ENCODE data around the gene IPO9. TPM values are rescaled to one million over a fixed set of nuclear protein-coding genes. Genes with fewer than 3 reads are reported as not detected.

IPO9 gene
- total and polyA plus RNA-seq, 2 donors (not counting 1 experiment from before 2014, with no cell fraction given): 13.3 to 56.9 TPM

DNA sequence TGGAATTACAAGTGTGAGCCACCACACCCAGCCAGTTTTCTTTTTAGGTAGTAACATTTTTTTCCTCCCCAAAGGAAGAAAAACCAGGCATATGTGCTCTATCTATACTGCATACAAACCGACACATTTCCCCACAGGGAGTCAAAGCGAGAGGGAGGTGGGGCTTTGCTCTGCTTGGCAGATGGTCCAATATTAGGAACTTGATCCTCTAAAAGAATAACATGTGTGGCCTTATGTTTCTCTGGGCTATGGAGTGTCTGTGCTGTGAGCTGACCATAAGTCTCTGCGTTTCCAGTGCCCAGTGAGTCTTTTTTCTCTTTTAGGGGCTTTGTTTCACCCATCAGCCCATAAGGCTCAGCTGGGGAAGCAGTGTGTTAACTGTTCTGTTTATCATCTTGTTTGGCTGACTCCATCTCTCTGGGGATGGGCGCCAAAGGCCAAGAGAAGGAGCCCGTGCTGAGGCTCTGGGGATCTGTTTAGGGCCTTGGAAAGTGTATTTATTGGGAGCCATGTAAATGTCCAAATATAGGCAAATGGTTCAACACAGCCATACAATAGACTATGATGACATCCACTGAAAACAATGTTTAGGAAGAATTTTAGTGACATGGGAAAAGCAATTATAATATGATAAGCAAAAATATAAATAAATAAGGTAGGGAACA, 97.2 kb downstream of the IPO9 start:
- intact Hi-C loops (cut with micrococcal nuclease): no loop called here
- Histone ChIP-seq H2AFZ (ENCODE audit: insufficient read depth, low read depth, low read length, poor library complexity, severe bottlenecking) (no peak overlapping the region), H3K79me2 (ENCODE audit: control insufficient read depth, insufficient read depth, low read length) (no peaks in the 10 kb centered on the region), H3K4me2 (replicated peaks; ENCODE audit: low read depth, low read length, poor library complexity, severe bottlenecking) (no peak overlapping the region), H3K9ac (ENCODE audit: low read length) (no peak overlapping the region), H3K27me3 (replicated peaks in 1 of 4; ENCODE audit: control extremely low read depth in 1 of 4, control insufficient read depth in 3 of 4, insufficient read depth in 4 of 4, low read length in 3 of 4) (peaks cover 0 to 8% (median 4%) of the 10 kb centered on the region in 4 experiments), H3K9me3 (ENCODE audit: control extremely low read depth in 1 of 3, control insufficient read depth in 2 of 3, insufficient read depth in 1 of 3, low read length in 2 of 3) (no peaks in the 10 kb centered on the region), H3K27ac (ENCODE audit: low read length in 2 of 2) (no peak overlapping the region), H3K4me3 (ENCODE audit: control extremely low read depth in 1 of 5, extremely low read depth in 1 of 5, insufficient read depth in 1 of 5, low read depth in 2 of 5, low read length in 4 of 5) (no peak overlapping the region), H4K20me1 (ENCODE audit: control insufficient read depth, insufficient read depth, low read length, poor library complexity, severe bottlenecking) (no peaks in the 10 kb centered on the region), H3K36me3 (replicated peaks in 1 of 2; ENCODE audit: control extremely low read depth in 1 of 2, control insufficient read depth in 1 of 2, extremely low read depth in 1 of 2, insufficient read depth in 2 of 2, low read length in 1 of 2) (no peaks in the 10 kb centered on the region), H3K4me1 (ENCODE audit: control insufficient read depth in 2 of 2, insufficient read depth in 2 of 2, low read length in 2 of 2) (no peaks in the 10 kb centered on the region)
- Mint-ChIP-seq H3K27me3 (peaks cover 25% of the 10 kb centered on the region), H3K9me3 (ENCODE audit: insufficient read depth) (no peaks in the 10 kb centered on the region), H3K27ac (no peak overlapping the region), H3K4me1 (no peaks in the 10 kb centered on the region), H3K4me3 (no peak overlapping the region)
- 88% methylated on average over 1 of the region's 5 CpGs for WGBS (ENCODE audit: insufficient coverage)
- TF ChIP-seq CTCF (IDR thresholded peaks at IDR 0.05): no peak
- TF ChIP-seq EZH2 (IDR thresholded peaks at IDR 0.05; ENCODE audit: borderline replicate concordance, insufficient read depth, low read depth, low read length, poor library complexity, severe bottlenecking): no peak
- ATAC-seq (ENCODE audit: low read depth): no peak
- ChIA-PET CTCF (no interaction called here), POLR2A (no interaction called here)
- no peak for DNase-seq

DNA sequence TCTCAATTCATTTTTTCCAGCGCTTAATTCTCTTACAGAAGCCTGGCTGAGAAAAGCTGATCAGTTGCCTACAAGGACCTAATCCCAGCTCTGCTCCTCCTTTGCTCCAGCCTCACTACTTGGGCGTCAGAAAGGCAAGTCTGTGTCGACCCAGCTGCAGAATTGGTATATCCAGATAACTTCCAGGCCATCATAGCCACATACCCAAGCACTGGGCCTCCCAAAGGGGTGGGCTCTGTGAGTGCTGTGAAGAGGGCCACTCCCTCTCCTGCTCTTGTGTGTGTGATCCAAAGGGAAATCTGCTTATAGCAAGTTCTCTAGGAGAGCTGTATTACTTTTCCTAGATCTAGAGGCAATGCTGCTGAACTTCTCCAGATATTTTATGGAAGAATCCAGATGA, 99.3 kb downstream of the IPO9 start:
- Mint-ChIP-seq H3K4me1 (no peaks in the 10 kb centered on the region), H3K4me3 (no peak overlapping the region), H3K9me3 (ENCODE audit: insufficient read depth) (no peaks in the 10 kb centered on the region), H3K27me3 (peaks cover 17% of the 10 kb centered on the region), H3K27ac (no peak overlapping the region)
- H3K4me3 ChIP-seq (ENCODE audit: control extremely low read depth in 1 of 5, extremely low read depth in 1 of 5, insufficient read depth in 1 of 5, low read depth in 2 of 5, low read length in 4 of 5): no peak overlapping the region
- H3K79me2 ChIP-seq (ENCODE audit: control insufficient read depth, insufficient read depth, low read length): no peaks in the 10 kb centered on the region
- WGBS (ENCODE audit: insufficient coverage): 100% methylated on average over 3 of the region's 3 CpGs
- H3K9me3 ChIP-seq (ENCODE audit: control extremely low read depth in 1 of 3, control insufficient read depth in 2 of 3, insufficient read depth in 1 of 3, low read length in 2 of 3): no peaks in the 10 kb centered on the region
- peaks cover 0 to 8% (median 4%) of the 10 kb centered on the region in 4 experiments for H3K27me3 ChIP-seq (replicated peaks in 1 of 4; ENCODE audit: control extremely low read depth in 1 of 4, control insufficient read depth in 3 of 4, insufficient read depth in 4 of 4, low read length in 3 of 4)
- H4K20me1 ChIP-seq (ENCODE audit: control insufficient read depth, insufficient read depth, low read length, poor library complexity, severe bottlenecking): no peaks in the 10 kb centered on the region
- H3K4me2 ChIP-seq (replicated peaks; ENCODE audit: low read depth, low read length, poor library complexity, severe bottlenecking): no peak overlapping the region
- no peaks in the 10 kb centered on the region for H3K36me3 ChIP-seq (replicated peaks in 1 of 2; ENCODE audit: control extremely low read depth in 1 of 2, control insufficient read depth in 1 of 2, extremely low read depth in 1 of 2, insufficient read depth in 2 of 2, low read length in 1 of 2)
- ChIA-PET CTCF (interaction anchor here (1.5 kb wide), 1 partner anchor 34 kb away, joined by 3 read pairs; no protein-coding TSS in a partner anchor), POLR2A (no interaction called here)
- no peaks in the 10 kb centered on the region for H3K4me1 ChIP-seq (ENCODE audit: control insufficient read depth in 2 of 2, insufficient read depth in 2 of 2, low read length in 2 of 2)
- TF ChIP-seq CTCF (IDR thresholded peaks at IDR 0.05) (no peak), EZH2 (IDR thresholded peaks at IDR 0.05; ENCODE audit: borderline replicate concordance, insufficient read depth, low read depth, low read length, poor library complexity, severe bottlenecking) (no peak)
- ATAC-seq (ENCODE audit: low read depth) (no peak), DNase-seq (no peak)
- no peak overlapping the region for H3K27ac ChIP-seq (ENCODE audit: low read length in 2 of 2)
- intact Hi-C loops (cut with micrococcal nuclease): no loop called here
- no peak overlapping the region for H2AFZ ChIP-seq (ENCODE audit: insufficient read depth, low read depth, low read length, poor library complexity, severe bottlenecking)
- H3K9ac ChIP-seq (ENCODE audit: low read length): no peak overlapping the region
